ENCODE results near the gene CCL4. TPM values are rescaled to one million over a fixed set of nuclear protein-coding genes. Genes with fewer than 3 reads are reported as not detected.

CCL4 gene
- total RNA-seq, 1 donor from 2014 or later, result not detected

- H3K4me2 ChIP-seq, result no peak overlapping the region
- H3K27ac ChIP-seq, result no peak overlapping the region
- Mint-ChIP-seq H3K4me1 (peaks cover 4% of the 10 kb centered on the region), H3K27ac (no peak overlapping the region), H3K9me3 (no peaks in the 10 kb centered on the region), H3K27me3 (ENCODE audit: insufficient read depth, low read depth) (peaks cover 6% of the 10 kb centered on the region), H3K4me3 (no peak overlapping the region), H3K36me3 (no peaks in the 10 kb centered on the region)
- H3K36me3 ChIP-seq, result no peaks in the 10 kb centered on the region
- no peaks in the 10 kb centered on the region for H3K79me2 ChIP-seq (ENCODE audit: low read depth)
- peaks cover 5% of the 10 kb centered on the region for H3K27me3 ChIP-seq
- H3K9me3 ChIP-seq (ENCODE audit: low read depth), result no peaks in the 10 kb centered on the region
- H2AFZ ChIP-seq (replicated peaks), result no peak overlapping the region
- DNase-seq (ENCODE audit: low spot score), result no peak
- H3K4me1 ChIP-seq, result peaks cover 5% of the 10 kb centered on the region
- no peak overlapping the region for H3K9ac ChIP-seq
- no peak overlapping the region for H3K4me3 ChIP-seq
- no peaks in the 10 kb centered on the region for H3F3A ChIP-seq (ENCODE audit: low read depth)
- no peaks in the 10 kb centered on the region for H4K20me1 ChIP-seq (ENCODE audit: low read depth)
- TF ChIP-seq EZH2 (IDR thresholded peaks at IDR 0.05) (no peak), CTCF (IDR thresholded peaks at IDR 0.05) (no peak), EZH2phosphoT487 (IDR thresholded peaks at IDR 0.05) (no peak)
Measured at GRCh38 chr17:36136439-36136838, 32.8 kb downstream of the CCL4 start.

- no peaks in the 10 kb centered on the region for H3K79me2 ChIP-seq (ENCODE audit: low read depth)
- no peaks in the 10 kb centered on the region for H4K20me1 ChIP-seq (ENCODE audit: low read depth)
- TF ChIP-seq EZH2phosphoT487 (IDR thresholded peaks at IDR 0.05), result no peak
- no peak for TF ChIP-seq EZH2 (IDR thresholded peaks at IDR 0.05)
- TF ChIP-seq CTCF (IDR thresholded peaks at IDR 0.05), result no peak
- peaks cover 8% of the 10 kb centered on the region for H3K4me1 ChIP-seq
- no peaks in the 10 kb centered on the region for H3K9me3 ChIP-seq (ENCODE audit: low read depth)
- no peak for DNase-seq (ENCODE audit: low spot score)
- no peak overlapping the region for H3K27ac ChIP-seq
- no peak overlapping the region for H3K9ac ChIP-seq
- H2AFZ ChIP-seq (replicated peaks), result no peak overlapping the region
- Mint-ChIP-seq H3K4me3 (no peak overlapping the region), H3K36me3 (no peaks in the 10 kb centered on the region), H3K27me3 (ENCODE audit: insufficient read depth, low read depth) (peaks cover 6% of the 10 kb centered on the region), H3K4me1 (no peaks in the 10 kb centered on the region), H3K27ac (no peak overlapping the region), H3K9me3 (peaks cover 5% of the 10 kb centered on the region)
- no peaks in the 10 kb centered on the region for H3K36me3 ChIP-seq
- no peak overlapping the region for H3K4me3 ChIP-seq
- H3K4me2 ChIP-seq, result no peak overlapping the region
- no peaks in the 10 kb centered on the region for H3F3A ChIP-seq (ENCODE audit: low read depth)
- H3K27me3 ChIP-seq, result peaks cover 54% of the 10 kb centered on the region
Measured at GRCh38 chr17:36142235-36142634, 38.6 kb downstream of the CCL4 start.

DNA sequence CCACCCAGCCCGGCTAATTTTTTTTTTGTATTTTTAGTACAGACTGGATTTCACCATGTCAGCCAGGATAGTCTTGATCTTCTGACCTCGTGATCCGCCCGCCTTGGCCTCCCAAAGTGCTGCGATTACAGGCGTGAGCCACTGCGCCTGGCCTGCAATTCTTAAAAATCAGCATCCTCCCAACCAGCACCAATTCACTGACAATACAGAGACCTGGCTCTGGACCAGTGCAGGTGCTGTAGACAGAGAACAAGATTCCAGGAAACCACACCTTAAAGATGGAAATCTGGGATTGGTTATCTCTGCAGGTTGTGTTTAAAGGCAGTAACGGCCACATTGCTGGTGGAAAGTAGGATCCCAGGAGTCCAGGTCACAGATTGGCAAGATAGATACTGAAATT lies 39.2 kb downstream of the CCL4 start:
- H3K4me3 ChIP-seq, result no peak overlapping the region
- H3K27me3 ChIP-seq, result peaks cover 59% of the 10 kb centered on the region
- no peaks in the 10 kb centered on the region for H3K36me3 ChIP-seq
- no peaks in the 10 kb centered on the region for H4K20me1 ChIP-seq (ENCODE audit: low read depth)
- H3F3A ChIP-seq (ENCODE audit: low read depth), result no peaks in the 10 kb centered on the region
- no peak overlapping the region for H3K9ac ChIP-seq
- TF ChIP-seq EZH2phosphoT487 (IDR thresholded peaks at IDR 0.05) (no peak), EZH2 (IDR thresholded peaks at IDR 0.05) (no peak), CTCF (IDR thresholded peaks at IDR 0.05) (no peak)
- no peaks in the 10 kb centered on the region for H3K36me3 Mint-ChIP-seq
- no peak for DNase-seq (ENCODE audit: low spot score)
- H3K9me3 ChIP-seq (ENCODE audit: low read depth), result no peaks in the 10 kb centered on the region
- no peaks in the 10 kb centered on the region for H3K79me2 ChIP-seq (ENCODE audit: low read depth)
- H3K9me3 Mint-ChIP-seq, result peaks cover 5% of the 10 kb centered on the region
- no peak overlapping the region for H2AFZ ChIP-seq (replicated peaks)
- peaks cover 8% of the 10 kb centered on the region for H3K27me3 Mint-ChIP-seq (ENCODE audit: insufficient read depth, low read depth)
- H3K4me3 Mint-ChIP-seq, result no peak overlapping the region
- no peak overlapping the region for H3K4me2 ChIP-seq
- H3K4me1 ChIP-seq, result peaks cover 8% of the 10 kb centered on the region
- H3K4me1 Mint-ChIP-seq, result no peaks in the 10 kb centered on the region
- no peak overlapping the region for H3K27ac ChIP-seq
- no peak overlapping the region for H3K27ac Mint-ChIP-seq

Measured in neural progenitor cell (in vitro differentiated cells).